ENCODE data around the gene DNM3.

GRCh38 chr1:172363852-172364251, 522.6 kb downstream of the DNM3 start:
- no peak for TF ChIP-seq EZH2phosphoT487 (IDR thresholded peaks at IDR 0.05; ENCODE audit: borderline replicate concordance, low read length)
- no peak for TF ChIP-seq CTCF (IDR thresholded peaks at IDR 0.05; ENCODE audit: low read depth, low read length, poor library complexity, severe bottlenecking)

Measured in DOHH2 (cell line).